T-helper 1 cell treated with Interleukin-12 subunit alpha and Interleukin-12 subunit beta and Interleukin-4 antibody, amounts not matched to agents 30 μg/mL and 1 μg/mL, for 36 hours (primary cell): Measurements from ENCODE around the gene INPP5B.

ENCODE experiments used
- H3K27ac Mint-ChIP-seq: one replicate; pipeline ENCODE4 v1.8.0; 2021; ENCODE audit warnings: mild to moderate bottlenecking, mixed read lengths
- H3K27me3 Mint-ChIP-seq: one replicate; pipeline ENCODE4 v1.8.0; 2021; ENCODE audit warnings: low read depth, mixed read lengths
- H3K36me3 Mint-ChIP-seq: one replicate; pipeline ENCODE4 v1.8.0; 2021; ENCODE audit warnings: low read depth, mixed read lengths
- H3K4me1 Mint-ChIP-seq: one replicate; pipeline ENCODE4 v1.8.0; 2021; ENCODE audit warnings: low read depth, mixed read lengths
- H3K4me3 Mint-ChIP-seq: one replicate; pipeline ENCODE4 v1.8.0; 2021; ENCODE audit warnings: mild to moderate bottlenecking, moderate library complexity, mixed read lengths
- H3K9me3 Mint-ChIP-seq: one replicate; pipeline ENCODE4 v1.8.0; 2021; ENCODE audit warnings: mixed read lengths

The INPP5B gene

GRCh38 chr1:37858931-37859506, 87.8 kb downstream of the INPP5B start:
- Mint-ChIP-seq H3K4me1 (peaks cover 24% of the 10 kb centered on the region), H3K9me3 (no peaks in the 10 kb centered on the region), H3K4me3 (peak overlapping the region; percentile 95), H3K36me3 (peaks cover 19% of the 10 kb centered on the region), H3K27ac (peak overlapping the region; percentile 95), H3K27me3 (no peaks in the 10 kb centered on the region)

DNA sequence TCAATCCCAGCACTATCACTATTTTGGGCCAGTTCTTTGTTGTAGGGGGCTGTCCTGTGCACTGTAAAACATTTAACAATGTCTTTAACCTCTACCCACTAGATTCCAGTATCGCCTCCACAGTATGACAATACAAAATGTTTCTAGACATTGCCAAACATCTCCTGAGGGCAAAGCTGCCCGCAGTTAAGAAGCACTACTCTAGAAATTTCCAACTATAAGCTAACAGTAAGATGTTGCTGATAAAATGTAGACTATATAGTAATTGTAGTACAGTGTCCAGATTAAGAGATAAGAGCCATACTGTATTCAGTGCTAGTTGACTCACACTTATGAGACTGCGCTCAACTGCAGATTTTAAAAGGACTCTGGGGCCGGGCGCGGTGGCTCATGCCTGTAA, 92.4 kb downstream of the INPP5B start:
- no peak overlapping the region for H3K4me3 Mint-ChIP-seq
- no peaks in the 10 kb centered on the region for H3K9me3 Mint-ChIP-seq
- H3K27me3 Mint-ChIP-seq = no peaks in the 10 kb centered on the region
- peaks cover 26% of the 10 kb centered on the region for H3K4me1 Mint-ChIP-seq
- peaks cover 21% of the 10 kb centered on the region for H3K36me3 Mint-ChIP-seq
- no peak overlapping the region for H3K27ac Mint-ChIP-seq

GRCh38 chr1:37853157-37853556, 93.7 kb downstream of the INPP5B start:
- no peaks in the 10 kb centered on the region for H3K27me3 Mint-ChIP-seq
- peaks cover 22% of the 10 kb centered on the region for H3K36me3 Mint-ChIP-seq
- H3K4me3 Mint-ChIP-seq = no peak overlapping the region
- H3K4me1 Mint-ChIP-seq = peaks cover 22% of the 10 kb centered on the region
- H3K27ac Mint-ChIP-seq = no peak overlapping the region
- H3K9me3 Mint-ChIP-seq = no peaks in the 10 kb centered on the region

DNA sequence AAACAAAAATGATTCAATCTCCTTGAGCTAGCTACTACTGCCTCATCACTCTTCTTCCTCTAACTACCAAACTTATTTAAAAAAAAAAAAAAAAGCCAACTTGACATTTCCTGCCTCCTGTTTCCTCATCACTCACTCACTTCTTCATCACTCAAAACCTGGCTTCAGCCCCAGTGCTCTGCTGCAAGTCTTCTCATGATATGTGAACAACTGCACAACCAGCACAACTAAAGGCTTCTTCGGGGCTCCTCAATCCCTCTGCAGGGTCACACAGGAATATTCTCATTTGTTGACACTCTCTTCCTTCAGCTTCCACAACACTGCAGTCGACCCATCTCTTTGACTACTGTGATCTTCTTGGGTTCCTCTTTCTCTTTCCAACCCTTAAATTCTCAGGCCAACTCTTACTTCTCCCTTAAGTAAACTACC, 95.1 kb downstream of the INPP5B start:
- H3K4me1 Mint-ChIP-seq = peaks cover 20% of the 10 kb centered on the region
- H3K27ac Mint-ChIP-seq = no peak overlapping the region
- peaks cover 15% of the 10 kb centered on the region for H3K36me3 Mint-ChIP-seq

GRCh38 chr1:37851262-37851661, 95.6 kb downstream of the INPP5B start:
- Mint-ChIP-seq H3K27me3 (no peaks in the 10 kb centered on the region), H3K27ac (no peak overlapping the region), H3K4me3 (no peak overlapping the region), H3K36me3 (peaks cover 14% of the 10 kb centered on the region), H3K4me1 (peaks cover 23% of the 10 kb centered on the region), H3K9me3 (no peaks in the 10 kb centered on the region)

More for the DNA sequence above, 95.1 kb downstream of the INPP5B start:
- Mint-ChIP-seq H3K9me3 (no peaks in the 10 kb centered on the region), H3K27me3 (no peaks in the 10 kb centered on the region), H3K4me3 (no peak overlapping the region)

GRCh38 chr1:37850352-37850955, 96.4 kb downstream of the INPP5B start:
- H3K27ac Mint-ChIP-seq = no peak overlapping the region
- peaks cover 27% of the 10 kb centered on the region for H3K4me1 Mint-ChIP-seq
- no peak overlapping the region for H3K4me3 Mint-ChIP-seq
- H3K9me3 Mint-ChIP-seq = no peaks in the 10 kb centered on the region
- no peaks in the 10 kb centered on the region for H3K27me3 Mint-ChIP-seq
- H3K36me3 Mint-ChIP-seq = peaks cover 14% of the 10 kb centered on the region

DNA sequence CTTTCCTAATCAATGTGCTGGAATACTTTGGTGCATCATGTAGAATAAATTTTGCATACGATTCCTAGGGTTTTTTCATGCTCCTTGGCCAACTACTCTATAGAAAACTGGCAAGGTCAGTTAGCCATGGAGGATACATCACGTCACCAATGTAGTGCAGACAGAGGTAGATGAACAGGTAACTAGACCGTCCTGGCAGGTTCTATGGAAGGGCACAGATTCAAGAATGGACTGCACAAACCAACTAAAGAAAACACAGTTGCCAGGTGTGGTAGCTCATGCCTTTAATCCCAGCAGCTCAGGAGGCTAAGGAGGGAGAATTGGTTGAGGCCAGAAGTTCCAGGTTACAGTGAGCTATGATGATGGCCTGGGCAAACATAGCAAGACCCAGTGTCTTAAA, 97.4 kb downstream of the INPP5B start:
- H3K4me3 Mint-ChIP-seq = no peak overlapping the region
- no peaks in the 10 kb centered on the region for H3K27me3 Mint-ChIP-seq

DNA sequence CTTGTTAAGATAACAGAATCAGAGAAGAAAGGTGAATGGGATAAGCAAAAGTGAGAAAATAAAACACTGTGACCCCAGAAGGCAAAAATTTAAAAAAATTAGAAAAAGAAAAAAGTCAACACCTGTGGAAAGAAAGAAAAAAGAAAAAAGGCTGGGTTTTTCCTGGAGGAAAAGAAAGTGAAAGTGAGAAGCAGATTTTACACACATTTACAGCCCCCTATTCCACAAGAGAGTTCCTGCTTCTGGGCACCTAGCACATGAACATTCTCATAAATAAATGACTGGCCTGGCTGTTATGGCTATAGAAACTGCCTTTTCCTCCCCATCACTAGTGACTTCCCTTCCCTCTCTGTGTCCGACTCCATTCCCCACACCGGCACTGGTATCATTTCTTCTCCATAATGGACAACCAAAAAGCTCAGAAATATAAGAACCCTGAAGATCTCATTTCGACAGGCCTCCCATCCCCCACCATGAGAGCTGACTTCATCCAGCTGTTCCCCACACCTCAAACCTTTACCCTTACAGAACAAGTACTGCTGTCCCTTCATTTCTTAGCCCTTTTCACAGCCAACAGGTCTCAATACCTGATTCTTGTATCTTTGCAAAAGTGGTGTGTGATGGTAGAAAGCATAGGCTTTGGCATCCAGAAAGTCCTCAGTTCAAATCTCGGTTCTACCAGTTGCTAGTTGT, 100.1 kb downstream of the INPP5B start:
- H3K36me3 Mint-ChIP-seq = peaks cover 11% of the 10 kb centered on the region
- H3K9me3 Mint-ChIP-seq = no peaks in the 10 kb centered on the region

More for the DNA sequence above, 97.4 kb downstream of the INPP5B start:
- H3K4me1 Mint-ChIP-seq = peaks cover 31% of the 10 kb centered on the region
- H3K36me3 Mint-ChIP-seq = peaks cover 17% of the 10 kb centered on the region
- H3K27ac Mint-ChIP-seq = no peak overlapping the region
- H3K9me3 Mint-ChIP-seq = no peaks in the 10 kb centered on the region

DNA sequence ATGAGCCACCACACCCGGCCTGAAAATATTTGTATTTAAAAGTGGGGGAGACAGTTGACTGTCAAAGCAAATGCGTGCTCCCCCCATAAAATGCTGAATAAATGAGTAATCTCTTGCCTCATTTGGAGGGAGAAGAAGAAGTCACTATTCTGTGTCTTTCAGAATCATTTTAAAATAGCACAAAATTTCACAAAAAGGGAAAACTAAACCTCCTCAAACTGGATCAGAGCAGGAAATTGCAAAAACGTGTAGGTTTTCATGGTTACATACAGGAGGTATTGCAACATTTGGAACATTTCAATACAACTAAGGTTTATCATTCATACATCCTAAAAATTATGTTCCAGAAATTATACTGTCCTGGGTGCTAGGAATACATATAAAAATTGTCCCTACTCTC, 101.1 kb downstream of the INPP5B start:
- no peak overlapping the region for H3K4me3 Mint-ChIP-seq
- H3K4me1 Mint-ChIP-seq = peaks cover 23% of the 10 kb centered on the region
- peaks cover 11% of the 10 kb centered on the region for H3K36me3 Mint-ChIP-seq
- no peaks in the 10 kb centered on the region for H3K27me3 Mint-ChIP-seq
- no peak overlapping the region for H3K27ac Mint-ChIP-seq
- H3K9me3 Mint-ChIP-seq = no peaks in the 10 kb centered on the region

More for the DNA sequence above, 100.1 kb downstream of the INPP5B start:
- H3K4me3 Mint-ChIP-seq = peak overlapping the region; percentile 43
- H3K27ac Mint-ChIP-seq = peak overlapping the region; percentile 21
- peaks cover 23% of the 10 kb centered on the region for H3K4me1 Mint-ChIP-seq
- H3K27me3 Mint-ChIP-seq = no peaks in the 10 kb centered on the region

GRCh38 chr1:37845049-37845646, 101.7 kb downstream of the INPP5B start:
- Mint-ChIP-seq H3K27ac (no peak overlapping the region), H3K36me3 (peaks cover 11% of the 10 kb centered on the region), H3K4me1 (peaks cover 23% of the 10 kb centered on the region)

GRCh38 chr1:37844536-37844935, 102.3 kb downstream of the INPP5B start:
- Mint-ChIP-seq H3K36me3 (peaks cover 11% of the 10 kb centered on the region), H3K27ac (no peak overlapping the region), H3K27me3 (no peaks in the 10 kb centered on the region), H3K4me3 (no peak overlapping the region), H3K4me1 (peaks cover 23% of the 10 kb centered on the region), H3K9me3 (no peaks in the 10 kb centered on the region)

More at GRCh38 chr1:37845049-37845646, 101.7 kb downstream of the INPP5B start:
- Mint-ChIP-seq H3K9me3 (no peaks in the 10 kb centered on the region), H3K4me3 (no peak overlapping the region), H3K27me3 (no peaks in the 10 kb centered on the region)

DNA sequence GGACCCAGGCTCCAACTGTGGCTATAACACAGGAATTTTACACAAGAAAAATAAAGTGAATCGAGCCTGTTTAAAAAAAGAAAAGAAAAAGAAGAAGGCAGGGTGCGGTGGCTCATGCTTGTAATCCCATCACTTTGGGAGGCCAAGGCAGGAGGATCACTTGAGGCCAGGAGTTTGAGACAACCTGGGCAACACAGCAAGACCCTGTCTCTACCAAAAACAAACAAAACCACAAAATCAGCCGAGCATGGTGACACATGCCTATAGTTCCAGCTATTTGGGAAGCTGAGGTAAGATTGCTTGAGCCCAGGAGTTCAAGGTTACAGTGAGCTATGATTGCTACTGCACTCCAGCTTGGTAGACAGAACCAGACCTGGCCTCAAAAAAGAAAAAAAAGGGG, 105.2 kb downstream of the INPP5B start:
- Mint-ChIP-seq H3K9me3 (no peaks in the 10 kb centered on the region), H3K27ac (no peak overlapping the region), H3K36me3 (peaks cover 11% of the 10 kb centered on the region), H3K4me3 (no peak overlapping the region), H3K27me3 (no peaks in the 10 kb centered on the region), H3K4me1 (peaks cover 14% of the 10 kb centered on the region)

- Mint-ChIP-seq H3K4me1 (peaks cover 5% of the 10 kb centered on the region), H3K27me3 (no peaks in the 10 kb centered on the region), H3K27ac (no peak overlapping the region), H3K9me3 (no peaks in the 10 kb centered on the region), H3K36me3 (peaks cover 11% of the 10 kb centered on the region), H3K4me3 (no peak overlapping the region)
These were observed 106.1 kb downstream of the INPP5B start for GRCh38 chr1:37840711-37841110.

DNA sequence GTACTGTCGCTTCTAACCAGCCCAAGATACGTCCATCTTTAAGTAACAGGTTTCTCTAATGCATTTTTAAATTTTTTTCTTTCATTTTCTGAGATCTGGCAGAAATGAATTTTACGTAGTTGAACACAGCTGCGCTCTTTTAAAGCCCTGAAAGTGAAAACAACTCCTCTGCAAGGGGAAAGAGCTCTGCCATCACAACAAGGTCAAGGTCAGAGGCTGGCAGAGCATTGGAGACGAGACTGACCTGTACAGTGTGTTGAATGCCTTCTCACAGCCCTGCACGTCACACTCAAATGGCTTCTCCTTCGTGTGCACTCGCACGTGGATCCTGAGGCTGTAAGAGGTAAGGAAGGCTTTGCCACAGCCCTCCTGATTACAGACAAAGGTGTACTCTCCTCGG, 107.2 kb downstream of the INPP5B start:
- Mint-ChIP-seq H3K4me1 (peaks cover 2% of the 10 kb centered on the region), H3K27ac (no peak overlapping the region), H3K36me3 (peaks cover 13% of the 10 kb centered on the region), H3K4me3 (no peak overlapping the region), H3K9me3 (no peaks in the 10 kb centered on the region), H3K27me3 (no peaks in the 10 kb centered on the region)

DNA sequence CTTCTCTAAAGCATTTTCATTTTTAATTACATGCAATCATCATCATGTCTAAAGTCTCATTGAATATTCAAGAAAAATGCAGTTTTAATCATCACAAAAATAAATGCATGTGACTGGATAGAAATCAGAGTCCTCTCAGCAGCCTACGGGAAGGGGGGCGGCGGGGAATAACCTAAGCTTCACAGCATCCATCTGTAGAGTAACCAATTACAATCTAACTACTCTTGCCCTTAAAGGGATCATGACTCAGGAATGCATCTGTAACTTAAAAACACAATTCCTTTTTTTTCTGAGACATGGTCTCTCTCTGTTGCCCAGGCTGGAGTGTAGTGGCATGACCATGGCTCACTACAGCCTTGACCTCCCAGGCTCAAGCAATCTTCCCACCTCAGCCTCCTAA, 110.1 kb downstream of the INPP5B start:
- Mint-ChIP-seq H3K27me3 (no peaks in the 10 kb centered on the region), H3K9me3 (no peaks in the 10 kb centered on the region), H3K4me1 (peaks cover 4% of the 10 kb centered on the region), H3K36me3 (peaks cover 24% of the 10 kb centered on the region), H3K4me3 (no peak overlapping the region), H3K27ac (no peak overlapping the region)
